Endothelial cell of umbilical vein (primary cell): ENCODE data around the gene CNST. TPM values are rescaled to one million over a fixed set of nuclear protein-coding genes. Genes with fewer than 3 reads are reported as not detected.
A peak's percentile ranks its signal among the peaks of the same experiment; 100 is the strongest.

Source experiments
- BruUV-seq: library from RNA; stranded (reverse); fragments of 400-500 nt; replicated peaks from 2 replicates; lab custom pipeline; 2021; lab: Mats Ljungman, UMichigan
- CTCF ChIA-PET: fragments of 300-600, 350-600 bp; sonication (Branson Sonifier 250); formaldehyde crosslinking; loops from one replicate; lab custom pipeline; 2021; ENCODE audit warnings: antibody characterized with exemption, inconsistent platforms; lab: Charles Lee
- POLR2A ChIA-PET: fragments of 300-600, 350-600 bp; sonication (Branson Sonifier 250); formaldehyde crosslinking; loops from one replicate; lab custom pipeline; 2021; ENCODE audit warnings: antibody characterized with exemption, inconsistent platforms; lab: Charles Lee
- DNase-seq: peaks from one replicate; pipeline ENCODE4 v3.0.0-alpha.2; 2011; ENCODE audit warnings: low read depth, low spot score
- FAIRE-seq: peaks from 2 replicates; lab custom pipeline; 2011; peaks lifted over from hg19 to GRCh38; lab: Jason Lieb, UNC
- H2AFZ ChIP-seq: 2 replicates; pipeline ENCODE4 v1.6.0; 2012; ENCODE audit warnings: low read depth, low read length, control low read depth, inconsistent platforms
- H3K27ac ChIP-seq: 2 replicates; pipeline ENCODE4 v1.5.1; 2011; ENCODE audit warnings: low read depth, mild to moderate bottlenecking, control low read depth, low read length, moderate library complexity; ENCODE audit not compliant: insufficient read depth
- H3K27me3 ChIP-seq, 2 experiments: 2 replicates each; pipeline versions ENCODE4 v1.6.0 to v1.6.1; 2011; ENCODE audit warnings: low read length in 2 of 2, mixed read lengths in 1 of 2; ENCODE audit not compliant: control insufficient read depth in 2 of 2, insufficient read depth in 2 of 2
- H3K36me3 ChIP-seq, 2 experiments: 2 replicates in 1 of 2; 3 replicates in 1 of 2; pipeline ENCODE4 v1.5.1; 2011; ENCODE audit warnings: low read length in 2 of 2, mild to moderate bottlenecking in 1 of 2, moderate library complexity in 1 of 2; ENCODE audit not compliant: control insufficient read depth in 2 of 2, insufficient read depth in 2 of 2; ENCODE audit errors: extremely low read depth in 1 of 2
- H3K4me1 ChIP-seq: 3 replicates; pipeline ENCODE4 v1.5.1; 2011; ENCODE audit warnings: mild to moderate bottlenecking, low read length; ENCODE audit not compliant: control insufficient read depth, insufficient read depth; ENCODE audit errors: extremely low read depth
- H3K4me2 ChIP-seq: 2 replicates; pipeline ENCODE4 v1.6.1; 2011; ENCODE audit warnings: low read length, control low read depth, mixed read lengths; ENCODE audit not compliant: insufficient read depth
- H3K4me3 ChIP-seq, 3 experiments: fragments of 200-600 bp in 1 of 3; sonication (generic), shearing (Covaris generic) in 1 of 3; replicated peaks in 1 of 3; 2 replicates each; pipeline ENCODE4 v1.5.1; 2011 to 2016; ENCODE audit warnings: control low read depth in 3 of 3, low read length in 3 of 3, mild to moderate bottlenecking in 2 of 3, inconsistent platforms in 1 of 3, low read depth in 1 of 3, moderate library complexity in 1 of 3; ENCODE audit not compliant: insufficient read depth in 1 of 3
- H3K79me2 ChIP-seq: 2 replicates; pipeline ENCODE4 v1.6.0; 2012; ENCODE audit warnings: low read length, inconsistent platforms; ENCODE audit not compliant: control insufficient read depth, insufficient read depth
- H3K9ac ChIP-seq: replicated peaks from 2 replicates; pipeline ENCODE3; 2011; ENCODE audit warnings: low read length, control low read depth; ENCODE audit not compliant: insufficient read depth; ENCODE audit errors: extremely low read depth
- H3K9me1 ChIP-seq: replicated peaks from 3 replicates; pipeline ENCODE4 v1.6.0; 2011; ENCODE audit warnings: mild to moderate bottlenecking, low read length; ENCODE audit not compliant: control insufficient read depth, insufficient read depth; ENCODE audit errors: extremely low read depth
- H3K9me3 ChIP-seq: replicated peaks from 2 replicates; pipeline ENCODE4 v1.5.1; 2012; ENCODE audit warnings: low read length, inconsistent platforms; ENCODE audit not compliant: control insufficient read depth, insufficient read depth
- H4K20me1 ChIP-seq: replicated peaks from 2 replicates; pipeline ENCODE3; 2011; ENCODE audit warnings: mild to moderate bottlenecking, low read length; ENCODE audit not compliant: control insufficient read depth, insufficient read depth; ENCODE audit errors: extremely low read depth
- EZH2 ChIP-seq: IDR thresholded peaks from 2 replicates; pipeline ENCODE4 v1.6.1; 2012; ENCODE audit warnings: borderline replicate concordance, low read depth, mild to moderate bottlenecking, moderate library complexity, low read length, inconsistent platforms; ENCODE audit not compliant: severe bottlenecking
- FOS ChIP-seq: IDR thresholded peaks from 2 replicates; pipeline ENCODE4 v1.6.1; 2011; ENCODE audit warnings: mild to moderate bottlenecking, low read length, moderate library complexity, borderline replicate concordance; ENCODE audit not compliant: insufficient read depth
- GATA2 ChIP-seq: IDR thresholded peaks from 2 replicates; pipeline ENCODE4 v1.7.0; 2011; ENCODE audit warnings: low read depth, mild to moderate bottlenecking, moderate library complexity, mixed read lengths, low read length; ENCODE audit not compliant: insufficient read length, insufficient read depth
- JUN ChIP-seq: IDR thresholded peaks from 2 replicates; pipeline ENCODE4 v1.6.1; 2011; ENCODE audit warnings: borderline replicate concordance, low read depth; ENCODE audit not compliant: insufficient read length, insufficient read depth
- MAX ChIP-seq: IDR thresholded peaks from 2 replicates; pipeline ENCODE4 v1.6.1; 2011; ENCODE audit not compliant: insufficient read depth, insufficient read length
- MYC ChIP-seq: IDR thresholded peaks from one replicate; pipeline ENCODE4 v1.6.1; 2011; ENCODE audit warnings: mild to moderate bottlenecking, low read depth, low read length
- POLR2A ChIP-seq: IDR thresholded peaks from 2 replicates; pipeline ENCODE4 v1.6.1; 2012; ENCODE audit warnings: low read depth, mild to moderate bottlenecking, control low read depth, low read length
- POLR2AphosphoS5 ChIP-seq: IDR thresholded peaks from 2 replicates; pipeline ENCODE4 v1.6.1; 2012; ENCODE audit warnings: low read depth, mild to moderate bottlenecking, control low read depth, low read length, moderate library complexity; ENCODE audit not compliant: insufficient read depth
- dilution Hi-C: fragments of 300-500 bp; cut with MboI; formaldehyde crosslinking; loops from one replicate; pipeline ENCODE4 v1.15.0; 2019; ENCODE audit warnings: low sequenced_read_pairs; ENCODE audit not compliant: extremely low pct_ligation_motif_present
- intact Hi-C: fragments of 100-400 bp; cut with micrococcal nuclease; formaldehyde crosslinking; loops from one replicate; pipeline ENCODE4 v1.10.0; 2022
- polyA plus RNA-seq, 4 experiments: library from polyadenylated mRNA; depleted of rRNA in 3 of 4; stranded (reverse) in 3 of 4; unstranded in 1 of 4; fragments of >200 nt; gene quantifications; 2 replicates each; pipeline versions ENCODE4 v1.2.1 to v1.2.3, GENCODE V29; 2011 to 2012; ENCODE audit warnings: missing spikeins in 1 of 4
- total RNA-seq: library from RNA; stranded (reverse); gene quantifications from 2 replicates; pipeline ENCODE4 v1.2.3, GENCODE V29; 2021
- TF ChIP-seq, protein P1 (sequence below), 2 donors: IDR thresholded peaks; 1 replicate in 1 of 2; 2 replicates in 1 of 2; pipeline ENCODE4 v1.5.1; 2011; ENCODE audit warnings: low read length in 2 of 2, mild to moderate bottlenecking in 2 of 2, moderate library complexity in 2 of 2, control low read depth in 1 of 2, inconsistent platforms in 1 of 2, low read depth in 1 of 2; ENCODE audit not compliant: insufficient read depth in 1 of 2; ENCODE audit errors: extremely low read depth in 1 of 2

CNST gene
- total and polyA plus RNA-seq, 2 donors (not counting 3 experiments of a cell fraction or from before 2014, with no cell fraction given), result 6.3 to 18.1 TPM

- H4K20me1 ChIP-seq, result no peaks in the 10 kb centered on the region
- no peak overlapping the region for H3K9ac ChIP-seq
- H3K79me2 ChIP-seq, result no peaks in the 10 kb centered on the region
- no peak overlapping the region for H3K4me3 ChIP-seq
- H3K27me3 ChIP-seq, result no peaks in the 10 kb centered on the region
- H3K9me1 ChIP-seq, result no peaks in the 10 kb centered on the region
- no peaks in the 10 kb centered on the region for H3K9me3 ChIP-seq
- H3K36me3 ChIP-seq, result no peaks in the 10 kb centered on the region
- BruUV-seq, result no TSS peak
- no peaks in the 10 kb centered on the region for H3K4me1 ChIP-seq
- dilution Hi-C loops (no loop called here), intact Hi-C loops (no loop called here)
- ChIA-PET POLR2A (no interaction called here), CTCF (interaction anchor here (0.9 to 1.0 kb wide), 2 partner anchors 9 to 15 kb away, joined by 3 to 5 read pairs; no protein-coding TSS in a partner anchor)
- no peak overlapping the region for H3K27ac ChIP-seq
- no peak overlapping the region for H2AFZ ChIP-seq
- DNase-seq, result no peak
- no peak overlapping the region for H3K4me2 ChIP-seq
- TF ChIP-seq, protein P1, sequence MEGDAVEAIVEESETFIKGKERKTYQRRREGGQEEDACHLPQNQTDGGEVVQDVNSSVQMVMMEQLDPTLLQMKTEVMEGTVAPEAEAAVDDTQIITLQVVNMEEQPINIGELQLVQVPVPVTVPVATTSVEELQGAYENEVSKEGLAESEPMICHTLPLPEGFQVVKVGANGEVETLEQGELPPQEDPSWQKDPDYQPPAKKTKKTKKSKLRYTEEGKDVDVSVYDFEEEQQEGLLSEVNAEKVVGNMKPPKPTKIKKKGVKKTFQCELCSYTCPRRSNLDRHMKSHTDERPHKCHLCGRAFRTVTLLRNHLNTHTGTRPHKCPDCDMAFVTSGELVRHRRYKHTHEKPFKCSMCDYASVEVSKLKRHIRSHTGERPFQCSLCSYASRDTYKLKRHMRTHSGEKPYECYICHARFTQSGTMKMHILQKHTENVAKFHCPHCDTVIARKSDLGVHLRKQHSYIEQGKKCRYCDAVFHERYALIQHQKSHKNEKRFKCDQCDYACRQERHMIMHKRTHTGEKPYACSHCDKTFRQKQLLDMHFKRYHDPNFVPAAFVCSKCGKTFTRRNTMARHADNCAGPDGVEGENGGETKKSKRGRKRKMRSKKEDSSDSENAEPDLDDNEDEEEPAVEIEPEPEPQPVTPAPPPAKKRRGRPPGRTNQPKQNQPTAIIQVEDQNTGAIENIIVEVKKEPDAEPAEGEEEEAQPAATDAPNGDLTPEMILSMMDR (IDR thresholded peaks at IDR 0.05; ENCODE audit: extremely low read depth in 1 of 2, insufficient read depth in 1 of 2, low read depth in 1 of 2, low read length in 2 of 2), result no peak
- no peak for FAIRE-seq
These were observed 107.8 kb downstream of the CNST start for GRCh38 chr1:246674049-246674448.

- no peak overlapping the region for H3K9ac ChIP-seq
- no peak overlapping the region for H3K27ac ChIP-seq
- peak; percentile 33 for FAIRE-seq
- no peaks in the 10 kb centered on the region for H3K9me3 ChIP-seq
- DNase-seq, result no peak
- no peaks in the 10 kb centered on the region for H3K27me3 ChIP-seq
- H3K36me3 ChIP-seq, result no peaks in the 10 kb centered on the region
- peaks cover 4% of the 10 kb centered on the region for H3K4me1 ChIP-seq
- no peak overlapping the region for H2AFZ ChIP-seq
- dilution Hi-C loops, result no loop called here
- no peak for TF ChIP-seq JUN
- TF ChIP-seq EZH2, result no peak
- TF ChIP-seq POLR2A, result no peak
- TF ChIP-seq MAX, result no peak
- TF ChIP-seq FOS, result no peak
- no peak for TF ChIP-seq POLR2AphosphoS5
- TF ChIP-seq, protein P1 (IDR thresholded peaks at IDR 0.05; ENCODE audit: extremely low read depth in 1 of 2, insufficient read depth in 1 of 2, low read depth in 1 of 2, low read length in 2 of 2), result no peak
- TF ChIP-seq GATA2, result no peak
- TF ChIP-seq MYC, result no peak
- no peak overlapping the region for H3K4me3 ChIP-seq
- H3K4me2 ChIP-seq, result no peak overlapping the region
- CTCF ChIA-PET, result no interaction called here
- H3K9me1 ChIP-seq, result no peaks in the 10 kb centered on the region
- no TSS peak for BruUV-seq
- intact Hi-C loops, result no loop called here
- no peaks in the 10 kb centered on the region for H4K20me1 ChIP-seq
- POLR2A ChIA-PET, result no interaction called here
- no peaks in the 10 kb centered on the region for H3K79me2 ChIP-seq
These were observed 111.6 kb downstream of the CNST start for GRCh38 chr1:246677842-246678241.
